ENCODE measurements around the gene ABCD2. TPM values are rescaled to one million over a fixed set of nuclear protein-coding genes. Genes with fewer than 3 reads are reported as not detected.

ABCD2 gene
- total RNA-seq, 4 donors from 2014 or later: 0.07 to 0.20 (median 0.10) TPM; not detected in 1

GRCh38 chr12:39575498-39575875, 44.1 kb downstream of the ABCD2 start:
- Histone ChIP-seq H3K27me3 (no peaks in the 10 kb centered on the region), H3K27ac (no peak overlapping the region), H3K4me3 (no peak overlapping the region), H3K36me3 (no peaks in the 10 kb centered on the region), H3K9me3 (no peaks in the 10 kb centered on the region), H3K4me1 (no peaks in the 10 kb centered on the region)
- no peak for ATAC-seq
- in situ Hi-C loops (cut with MboI; ENCODE audit: low sequenced_read_pairs in 4 of 4): no loop called here
- DNase-seq: no peak
- intact Hi-C loops (cut with DNase I; ENCODE audit: low total_unique reads): no loop called here
- TF ChIP-seq POLR2A (IDR thresholded peaks at IDR 0.05) (no peak), CTCF (IDR thresholded peaks at IDR 0.05 in 4 of 5, conservative IDR thresholded peaks at IDR 0.05 in 1 of 5) (no peak)

- in situ Hi-C loops (cut with MboI; ENCODE audit: low sequenced_read_pairs in 4 of 4) (no loop called here), intact Hi-C loops (cut with DNase I; ENCODE audit: low total_unique reads) (no loop called here)
- Histone ChIP-seq H3K27ac (no peak overlapping the region), H3K9me3 (no peaks in the 10 kb centered on the region), H3K4me1 (no peaks in the 10 kb centered on the region), H3K36me3 (no peaks in the 10 kb centered on the region), H3K27me3 (no peaks in the 10 kb centered on the region), H3K4me3 (no peak overlapping the region)
- DNase-seq (no peak), ATAC-seq (no peak)
- TF ChIP-seq POLR2A (IDR thresholded peaks at IDR 0.05) (no peak), CTCF (IDR thresholded peaks at IDR 0.05 in 4 of 5, conservative IDR thresholded peaks at IDR 0.05 in 1 of 5) (no peak)
These were observed 44.7 kb downstream of the ABCD2 start for GRCh38 chr12:39574785-39575497.

- Histone ChIP-seq H3K4me1 (no peaks in the 10 kb centered on the region), H3K4me3 (no peak overlapping the region), H3K36me3 (no peaks in the 10 kb centered on the region), H3K27ac (no peak overlapping the region), H3K9me3 (no peaks in the 10 kb centered on the region), H3K27me3 (no peaks in the 10 kb centered on the region)
- in situ Hi-C loops (cut with MboI; ENCODE audit: low sequenced_read_pairs in 4 of 4): no loop called here
- no peak for DNase-seq
- intact Hi-C loops (cut with DNase I; ENCODE audit: low total_unique reads): no loop called here
- no peak for ATAC-seq
- TF ChIP-seq POLR2A (IDR thresholded peaks at IDR 0.05) (no peak), CTCF (IDR thresholded peaks at IDR 0.05 in 4 of 5, conservative IDR thresholded peaks at IDR 0.05 in 1 of 5) (no peak)
These were observed 45.2 kb downstream of the ABCD2 start for GRCh38 chr12:39574378-39574777.

GRCh38 chr12:39573971-39574370, 45.6 kb downstream of the ABCD2 start:
- DNase-seq: no peak
- Histone ChIP-seq H3K27me3 (no peaks in the 10 kb centered on the region), H3K4me3 (no peak overlapping the region), H3K36me3 (no peaks in the 10 kb centered on the region), H3K9me3 (no peaks in the 10 kb centered on the region), H3K4me1 (no peaks in the 10 kb centered on the region), H3K27ac (no peak overlapping the region)
- no peak for ATAC-seq
- intact Hi-C loops (cut with DNase I; ENCODE audit: low total_unique reads) (no loop called here), in situ Hi-C loops (cut with MboI; ENCODE audit: low sequenced_read_pairs in 4 of 4) (no loop called here)
- no peak for TF ChIP-seq CTCF (IDR thresholded peaks at IDR 0.05 in 4 of 5, conservative IDR thresholded peaks at IDR 0.05 in 1 of 5)
- TF ChIP-seq POLR2A (IDR thresholded peaks at IDR 0.05): no peak

GRCh38 chr12:39572551-39572950, 47.1 kb downstream of the ABCD2 start:
- Histone ChIP-seq H3K9me3 (no peaks in the 10 kb centered on the region), H3K27me3 (no peaks in the 10 kb centered on the region), H3K36me3 (no peaks in the 10 kb centered on the region), H3K27ac (no peak overlapping the region), H3K4me1 (no peaks in the 10 kb centered on the region), H3K4me3 (no peak overlapping the region)
- intact Hi-C loops (cut with DNase I; ENCODE audit: low total_unique reads) (no loop called here), in situ Hi-C loops (cut with MboI; ENCODE audit: low sequenced_read_pairs in 4 of 4) (no loop called here)
- DNase-seq (no peak), ATAC-seq (no peak)
- TF ChIP-seq POLR2A (IDR thresholded peaks at IDR 0.05) (no peak), CTCF (IDR thresholded peaks at IDR 0.05 in 4 of 5, conservative IDR thresholded peaks at IDR 0.05 in 1 of 5) (no peak)
